Anterior cingulate cortex (tissue), 58 donors: ENCODE results near the gene CCDC88C.
"Not testable (repeated sequence)": the region's sequence is repeated elsewhere in the genome, so short reads cannot be mapped to it uniquely, and the experiment has no call there.

Source experiments
- DNase-seq, 58 donors: peaks; one replicate each; lab custom pipeline; 2025; lab: John Stamatoyannopoulos, UW

Gene CCDC88C

GRCh38 chr14:91280129-91280528 lies 137.5 kb downstream of the CCDC88C start:
- DNase-seq = no peak

- DNase-seq = no peak
Measured at GRCh38 chr14:91279354-91279753, 138.3 kb downstream of the CCDC88C start.

GRCh38 chr14:91278383-91278715 lies 139.3 kb downstream of the CCDC88C start:
- DNase-seq = no peak

- DNase-seq = no peak
Measured at GRCh38 chr14:91277546-91278382, 139.9 kb downstream of the CCDC88C start.

GRCh38 chr14:91274796-91275195 lies 142.8 kb downstream of the CCDC88C start:
- DNase-seq = no peak

GRCh38 chr14:91273885-91274273 lies 143.7 kb downstream of the CCDC88C start:
- DNase-seq = no peak

- no peak for DNase-seq
Measured at GRCh38 chr14:91273273-91273884, 144.2 kb downstream of the CCDC88C start.

- peak in 1 of 58 donors; percentile 35 for DNase-seq
Measured at GRCh38 chr14:91272341-91273272, 145.0 kb downstream of the CCDC88C start.

GRCh38 chr14:91271639-91272038 lies 146.0 kb downstream of the CCDC88C start:
- no peak for DNase-seq

GRCh38 chr14:91270619-91271018 lies 147.0 kb downstream of the CCDC88C start:
- DNase-seq = no peak

- no peak for DNase-seq
Measured at GRCh38 chr14:91270188-91270587, 147.4 kb downstream of the CCDC88C start.

- DNase-seq = peak in 10 of 58 donors; percentile 12 to 51 (median 24)
Measured at GRCh38 chr14:91269076-91269991, 148.3 kb downstream of the CCDC88C start.

- no peak for DNase-seq
Measured at GRCh38 chr14:91267965-91268437, 149.6 kb downstream of the CCDC88C start.

- DNase-seq = not testable (repeated sequence)
Measured at GRCh38 chr14:91266276-91266675, 151.3 kb downstream of the CCDC88C start.

GRCh38 chr14:91265404-91265803 lies 152.2 kb downstream of the CCDC88C start:
- no peak for DNase-seq

GRCh38 chr14:91264151-91265150 lies 153.2 kb downstream of the CCDC88C start:
- no peak for DNase-seq

GRCh38 chr14:91263329-91263728 lies 154.3 kb downstream of the CCDC88C start:
- no peak for DNase-seq

- no peak for DNase-seq
Measured at GRCh38 chr14:91261986-91262549, 155.6 kb downstream of the CCDC88C start.
